ENCODE data around the gene ETS2.
A peak's percentile ranks its signal among the peaks of the same experiment; 100 is the strongest.

Gene ETS2

GRCh38 chr21:38853421-38853919 lies 47.7 kb downstream of the ETS2 start:
- Mint-ChIP-seq H3K9me3 (peaks cover 5% of the 10 kb centered on the region), H3K27ac (no peak overlapping the region), H3K4me3 (no peak overlapping the region), H3K27me3 (ENCODE audit: low read depth) (peaks cover 5% of the 10 kb centered on the region), H3K36me3 (ENCODE audit: low read depth) (no peaks in the 10 kb centered on the region), H3K4me1 (peaks cover 42% of the 10 kb centered on the region)
- TF ChIP-seq CTCF (IDR thresholded peaks at IDR 0.05; ENCODE audit: unreplicated experiment in 3 of 3): no peak

GRCh38 chr21:38857152-38857825 lies 51.6 kb downstream of the ETS2 start:
- peak overlapping the region in 1 of 3 experiments; percentile 35 for H3K27ac Mint-ChIP-seq
- peaks cover 5% of the 10 kb centered on the region for H3K9me3 Mint-ChIP-seq
- peaks cover 5% of the 10 kb centered on the region for H3K27me3 Mint-ChIP-seq (ENCODE audit: low read depth)
- no peak for TF ChIP-seq CTCF (IDR thresholded peaks at IDR 0.05; ENCODE audit: unreplicated experiment in 3 of 3)
- H3K36me3 Mint-ChIP-seq (ENCODE audit: low read depth): no peaks in the 10 kb centered on the region
- no peak overlapping the region for H3K4me3 Mint-ChIP-seq
- H3K4me1 Mint-ChIP-seq: peaks cover 19% of the 10 kb centered on the region

GRCh38 chr21:38858026-38858811 lies 52.5 kb downstream of the ETS2 start:
- H3K9me3 Mint-ChIP-seq: peaks cover 2% of the 10 kb centered on the region
- H3K27ac Mint-ChIP-seq: peak overlapping the region in 2 of 3 experiments; percentile 8 to 35
- peaks cover 5% of the 10 kb centered on the region for H3K27me3 Mint-ChIP-seq (ENCODE audit: low read depth)
- peaks cover 15% of the 10 kb centered on the region for H3K4me1 Mint-ChIP-seq
- no peak overlapping the region for H3K4me3 Mint-ChIP-seq
- TF ChIP-seq CTCF (IDR thresholded peaks at IDR 0.05; ENCODE audit: unreplicated experiment in 3 of 3): no peak
- H3K36me3 Mint-ChIP-seq (ENCODE audit: low read depth): no peaks in the 10 kb centered on the region

GRCh38 chr21:38858812-38859205 lies 53.1 kb downstream of the ETS2 start:
- H3K36me3 Mint-ChIP-seq (ENCODE audit: low read depth): no peaks in the 10 kb centered on the region
- H3K4me3 Mint-ChIP-seq: no peak overlapping the region
- peaks cover 15% of the 10 kb centered on the region for H3K4me1 Mint-ChIP-seq
- H3K9me3 Mint-ChIP-seq: peaks cover 2% of the 10 kb centered on the region
- no peak for TF ChIP-seq CTCF (IDR thresholded peaks at IDR 0.05; ENCODE audit: unreplicated experiment in 3 of 3)
- H3K27ac Mint-ChIP-seq: no peak overlapping the region
- H3K27me3 Mint-ChIP-seq (ENCODE audit: low read depth): peaks cover 5% of the 10 kb centered on the region

GRCh38 chr21:38859852-38860251 lies 54.1 kb downstream of the ETS2 start:
- peaks cover 15% of the 10 kb centered on the region for H3K4me1 Mint-ChIP-seq
- no peaks in the 10 kb centered on the region for H3K36me3 Mint-ChIP-seq (ENCODE audit: low read depth)
- peaks cover 2% of the 10 kb centered on the region for H3K9me3 Mint-ChIP-seq
- peaks cover 5% of the 10 kb centered on the region for H3K27me3 Mint-ChIP-seq (ENCODE audit: low read depth)
- H3K27ac Mint-ChIP-seq: no peak overlapping the region
- no peak for TF ChIP-seq CTCF (IDR thresholded peaks at IDR 0.05; ENCODE audit: unreplicated experiment in 3 of 3)
- H3K4me3 Mint-ChIP-seq: no peak overlapping the region
